ENCODE results near the gene ZNHIT6. TPM values are rescaled to one million over a fixed set of nuclear protein-coding genes. Genes with fewer than 3 reads are reported as not detected.

ZNHIT6 gene
- polyA plus RNA-seq, 1 of the 3 experiments (the other 2 are of a cell fraction): 7.7 TPM

DNA sequence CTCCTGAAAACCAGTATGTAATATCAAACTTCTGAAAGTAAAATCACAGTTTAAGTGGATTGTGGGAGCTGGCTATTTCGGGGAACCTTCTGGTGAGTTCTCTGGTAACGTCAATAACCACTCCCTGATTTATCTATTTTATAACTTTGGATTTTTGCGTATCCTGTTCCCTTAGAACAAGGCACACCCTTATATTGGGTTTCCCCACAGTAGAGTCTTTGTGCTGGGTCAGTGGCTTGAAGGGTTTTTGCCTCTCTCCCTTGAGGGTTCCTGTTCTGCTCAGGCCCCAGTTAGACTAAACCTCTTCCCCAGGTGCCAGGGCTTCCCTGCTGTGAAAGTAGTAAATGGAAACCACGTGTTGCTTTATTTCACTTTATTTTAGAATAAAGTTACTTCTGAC lies 106.3 kb downstream of the ZNHIT6 start:
- Histone ChIP-seq H3K4me3 (ENCODE audit: low read depth in 2 of 2, low read length in 1 of 2) (no peak overlapping the region), H4K20me1 (ENCODE audit: insufficient read depth) (no peaks in the 10 kb centered on the region), H3K9me2 (no peaks in the 10 kb centered on the region), H3F3A (replicated peaks; ENCODE audit: insufficient read depth) (peaks cover 7% of the 10 kb centered on the region), H3K4me2 (no peak overlapping the region), H2AFZ (ENCODE audit: low read depth) (no peak overlapping the region), H3K9me3 (no peaks in the 10 kb centered on the region), H3K27me3 (ENCODE audit: insufficient read depth) (no peaks in the 10 kb centered on the region), H3K79me2 (ENCODE audit: insufficient read depth) (no peaks in the 10 kb centered on the region), H3K9ac (no peak overlapping the region), H3K4me1 (ENCODE audit: control insufficient read depth in 1 of 2, insufficient read depth in 2 of 2, low read depth in 1 of 2, low read length in 1 of 2) (peaks cover 0 to 8% of the 10 kb centered on the region in 2 experiments; a peak in 1 of 4 replicates), H3K27ac (ENCODE audit: low read depth in 2 of 2, low read length in 1 of 2) (no peak overlapping the region), H3K36me3 (replicated peaks in 1 of 2; ENCODE audit: control insufficient read depth in 1 of 2, insufficient read depth in 2 of 2, low read length in 1 of 2) (no peaks in the 10 kb centered on the region)
- ChIA-PET POLR2A (no interaction called here), CTCF (no interaction called here)
- DNase-seq: no peak
- TF ChIP-seq CHD2 (IDR thresholded peaks at IDR 0.05; ENCODE audit: low read length, partially characterized antibody) (no peak), FOSL2 (IDR thresholded peaks at IDR 0.05; ENCODE audit: borderline replicate concordance, low read depth) (no peak), EP300 (IDR thresholded peaks at IDR 0.05; ENCODE audit: borderline replicate concordance in 1 of 2, low read depth in 1 of 2, low read length in 1 of 2) (no peak), SMC3 (IDR thresholded peaks at IDR 0.05; ENCODE audit: low read depth, low read length) (no peak), YY1 (IDR thresholded peaks at IDR 0.05; ENCODE audit: low read depth) (no peak), EZH2phosphoT487 (IDR thresholded peaks at IDR 0.05; ENCODE audit: borderline replicate concordance, low read depth) (no peak), RCOR1 (IDR thresholded peaks at IDR 0.05; ENCODE audit: low read length) (no peak), ELF1 (IDR thresholded peaks at IDR 0.05) (no peak), JUND (IDR thresholded peaks at IDR 0.05) (no peak), RXRA (IDR thresholded peaks at IDR 0.05; ENCODE audit: borderline replicate concordance, low read depth) (no peak), MXI1 (IDR thresholded peaks at IDR 0.05; ENCODE audit: low read depth, low read length) (no peak)
- TF ChIP-seq, protein P1, sequence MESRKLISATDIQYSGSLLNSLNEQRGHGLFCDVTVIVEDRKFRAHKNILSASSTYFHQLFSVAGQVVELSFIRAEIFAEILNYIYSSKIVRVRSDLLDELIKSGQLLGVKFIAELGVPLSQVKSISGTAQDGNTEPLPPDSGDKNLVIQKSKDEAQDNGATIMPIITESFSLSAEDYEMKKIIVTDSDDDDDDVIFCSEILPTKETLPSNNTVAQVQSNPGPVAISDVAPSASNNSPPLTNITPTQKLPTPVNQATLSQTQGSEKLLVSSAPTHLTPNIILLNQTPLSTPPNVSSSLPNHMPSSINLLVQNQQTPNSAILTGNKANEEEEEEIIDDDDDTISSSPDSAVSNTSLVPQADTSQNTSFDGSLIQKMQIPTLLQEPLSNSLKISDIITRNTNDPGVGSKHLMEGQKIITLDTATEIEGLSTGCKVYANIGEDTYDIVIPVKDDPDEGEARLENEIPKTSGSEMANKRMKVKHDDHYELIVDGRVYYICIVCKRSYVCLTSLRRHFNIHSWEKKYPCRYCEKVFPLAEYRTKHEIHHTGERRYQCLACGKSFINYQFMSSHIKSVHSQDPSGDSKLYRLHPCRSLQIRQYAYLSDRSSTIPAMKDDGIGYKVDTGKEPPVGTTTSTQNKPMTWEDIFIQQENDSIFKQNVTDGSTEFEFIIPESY (IDR thresholded peaks at IDR 0.05; ENCODE audit: borderline replicate concordance, low read depth): no peak
- TF ChIP-seq, protein P2, sequence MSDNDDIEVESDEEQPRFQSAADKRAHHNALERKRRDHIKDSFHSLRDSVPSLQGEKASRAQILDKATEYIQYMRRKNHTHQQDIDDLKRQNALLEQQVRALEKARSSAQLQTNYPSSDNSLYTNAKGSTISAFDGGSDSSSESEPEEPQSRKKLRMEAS (IDR thresholded peaks at IDR 0.05; ENCODE audit: low read depth): no peak
- TF ChIP-seq, protein P3, sequence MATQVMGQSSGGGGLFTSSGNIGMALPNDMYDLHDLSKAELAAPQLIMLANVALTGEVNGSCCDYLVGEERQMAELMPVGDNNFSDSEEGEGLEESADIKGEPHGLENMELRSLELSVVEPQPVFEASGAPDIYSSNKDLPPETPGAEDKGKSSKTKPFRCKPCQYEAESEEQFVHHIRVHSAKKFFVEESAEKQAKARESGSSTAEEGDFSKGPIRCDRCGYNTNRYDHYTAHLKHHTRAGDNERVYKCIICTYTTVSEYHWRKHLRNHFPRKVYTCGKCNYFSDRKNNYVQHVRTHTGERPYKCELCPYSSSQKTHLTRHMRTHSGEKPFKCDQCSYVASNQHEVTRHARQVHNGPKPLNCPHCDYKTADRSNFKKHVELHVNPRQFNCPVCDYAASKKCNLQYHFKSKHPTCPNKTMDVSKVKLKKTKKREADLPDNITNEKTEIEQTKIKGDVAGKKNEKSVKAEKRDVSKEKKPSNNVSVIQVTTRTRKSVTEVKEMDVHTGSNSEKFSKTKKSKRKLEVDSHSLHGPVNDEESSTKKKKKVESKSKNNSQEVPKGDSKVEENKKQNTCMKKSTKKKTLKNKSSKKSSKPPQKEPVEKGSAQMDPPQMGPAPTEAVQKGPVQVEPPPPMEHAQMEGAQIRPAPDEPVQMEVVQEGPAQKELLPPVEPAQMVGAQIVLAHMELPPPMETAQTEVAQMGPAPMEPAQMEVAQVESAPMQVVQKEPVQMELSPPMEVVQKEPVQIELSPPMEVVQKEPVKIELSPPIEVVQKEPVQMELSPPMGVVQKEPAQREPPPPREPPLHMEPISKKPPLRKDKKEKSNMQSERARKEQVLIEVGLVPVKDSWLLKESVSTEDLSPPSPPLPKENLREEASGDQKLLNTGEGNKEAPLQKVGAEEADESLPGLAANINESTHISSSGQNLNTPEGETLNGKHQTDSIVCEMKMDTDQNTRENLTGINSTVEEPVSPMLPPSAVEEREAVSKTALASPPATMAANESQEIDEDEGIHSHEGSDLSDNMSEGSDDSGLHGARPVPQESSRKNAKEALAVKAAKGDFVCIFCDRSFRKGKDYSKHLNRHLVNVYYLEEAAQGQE (IDR thresholded peaks at IDR 0.05; ENCODE audit: low read depth, low read length): no peak
- TF ChIP-seq, protein P4, sequence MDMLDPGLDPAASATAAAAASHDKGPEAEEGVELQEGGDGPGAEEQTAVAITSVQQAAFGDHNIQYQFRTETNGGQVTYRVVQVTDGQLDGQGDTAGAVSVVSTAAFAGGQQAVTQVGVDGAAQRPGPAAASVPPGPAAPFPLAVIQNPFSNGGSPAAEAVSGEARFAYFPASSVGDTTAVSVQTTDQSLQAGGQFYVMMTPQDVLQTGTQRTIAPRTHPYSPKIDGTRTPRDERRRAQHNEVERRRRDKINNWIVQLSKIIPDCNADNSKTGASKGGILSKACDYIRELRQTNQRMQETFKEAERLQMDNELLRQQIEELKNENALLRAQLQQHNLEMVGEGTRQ (IDR thresholded peaks at IDR 0.05; ENCODE audit: borderline replicate concordance, low read depth, low read length): no peak
- WGBS (ENCODE audit: low lambda C conversion rate): 78% methylated on average over 4 of the region's 4 CpGs

Measured in SK-N-SH (cell line).